ENCODE measurements around the gene HBP1.
A peak's percentile ranks its signal among the peaks of the same experiment; 100 is the strongest.
"Not testable (repeated sequence)": the region's sequence is repeated elsewhere in the genome, so short reads cannot be mapped to it uniquely, and the experiment has no call there.

The HBP1 gene

GRCh38 chr7:107168233-107169119 is at the start of gene HBP1:
HBP1 (plus strand) TSS chr7:107169003; CDS start chr7:107179894, 10,891 bp downstream.
- DNase-seq, result peak; percentile 99

GRCh38 chr7:107119376-107120105 is 49.3 kb upstream of the HBP1 start:
- DNase-seq, result no peak

GRCh38 chr7:107122486-107122911 is 46.3 kb upstream of the HBP1 start:
- no peak for DNase-seq

GRCh38 chr7:107123392-107123791 is 45.4 kb upstream of the HBP1 start:
- no peak for DNase-seq

- DNase-seq, result no peak
Observed at GRCh38 chr7:107125475-107125874, 43.3 kb upstream of the HBP1 start.

GRCh38 chr7:107128217-107128616 is 40.6 kb upstream of the HBP1 start:
- no peak for DNase-seq

GRCh38 chr7:107128748-107129147 is 40.1 kb upstream of the HBP1 start:
- DNase-seq, result no peak

- DNase-seq, result no peak
Observed at GRCh38 chr7:107130487-107131220, 38.1 kb upstream of the HBP1 start.

- no peak for DNase-seq
Observed at GRCh38 chr7:107133396-107133795, 35.4 kb upstream of the HBP1 start.

- DNase-seq, result no peak
Observed at GRCh38 chr7:107138696-107139420, 29.9 kb upstream of the HBP1 start.

- not testable (repeated sequence) for DNase-seq
Observed at GRCh38 chr7:107143875-107144274, 24.9 kb upstream of the HBP1 start.

GRCh38 chr7:107145067-107145838 is 23.6 kb upstream of the HBP1 start:
- DNase-seq, result no peak

GRCh38 chr7:107147464-107148393 is 21.1 kb upstream of the HBP1 start:
- DNase-seq, result peak; percentile 26

GRCh38 chr7:107148721-107149120 is 20.1 kb upstream of the HBP1 start:
- no peak for DNase-seq

- DNase-seq, result no peak
Observed at GRCh38 chr7:107149863-107150262, 18.9 kb upstream of the HBP1 start.

- peak; percentile 65 for DNase-seq
Observed at GRCh38 chr7:107150375-107151073, 18.3 kb upstream of the HBP1 start.

- DNase-seq, result no peak
Observed at GRCh38 chr7:107151538-107151937, 17.3 kb upstream of the HBP1 start.

- DNase-seq, result no peak
Observed at GRCh38 chr7:107152011-107152410, 16.8 kb upstream of the HBP1 start.

- DNase-seq, result no peak
Observed at GRCh38 chr7:107154826-107155225, 14.0 kb upstream of the HBP1 start.

GRCh38 chr7:107155726-107156125 is 13.1 kb upstream of the HBP1 start:
- not testable (repeated sequence) for DNase-seq
